ENCODE data around the gene UXS1. TPM values are rescaled to one million over a fixed set of nuclear protein-coding genes. Genes with fewer than 3 reads are reported as not detected.

UXS1 gene
- total and polyA plus RNA-seq, 9 of the 15 experiments (the other 6 are each of a cell fraction or from before 2014, with no cell fraction given): 5.8 to 25.8 (median 15.0) TPM

DNA sequence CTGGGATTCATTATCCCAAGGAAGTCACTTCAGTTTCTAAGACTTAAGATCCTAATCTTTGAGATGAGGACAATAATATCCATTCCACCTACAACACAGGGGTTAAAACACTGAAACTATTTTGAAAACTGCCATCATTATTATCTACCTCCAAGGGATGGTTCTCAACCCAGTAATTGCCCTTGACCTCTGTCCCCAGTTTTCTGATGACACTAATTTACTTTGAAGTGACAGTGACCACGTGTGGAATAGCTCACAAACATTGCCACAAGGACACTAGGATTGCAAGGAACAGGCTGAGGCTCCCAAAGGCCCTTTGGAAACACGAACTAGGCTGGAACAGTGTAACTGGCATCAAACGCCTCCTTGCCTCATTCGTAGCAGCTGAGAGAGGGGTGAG lies 78.4 kb downstream of the UXS1 start (continued):
- TF ChIP-seq, protein P1, sequence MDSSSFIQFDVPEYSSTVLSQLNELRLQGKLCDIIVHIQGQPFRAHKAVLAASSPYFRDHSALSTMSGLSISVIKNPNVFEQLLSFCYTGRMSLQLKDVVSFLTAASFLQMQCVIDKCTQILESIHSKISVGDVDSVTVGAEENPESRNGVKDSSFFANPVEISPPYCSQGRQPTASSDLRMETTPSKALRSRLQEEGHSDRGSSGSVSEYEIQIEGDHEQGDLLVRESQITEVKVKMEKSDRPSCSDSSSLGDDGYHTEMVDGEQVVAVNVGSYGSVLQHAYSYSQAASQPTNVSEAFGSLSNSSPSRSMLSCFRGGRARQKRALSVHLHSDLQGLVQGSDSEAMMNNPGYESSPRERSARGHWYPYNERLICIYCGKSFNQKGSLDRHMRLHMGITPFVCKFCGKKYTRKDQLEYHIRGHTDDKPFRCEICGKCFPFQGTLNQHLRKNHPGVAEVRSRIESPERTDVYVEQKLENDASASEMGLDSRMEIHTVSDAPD (CRISPR knock-in tag; IDR thresholded peaks at IDR 0.05): no peak
- TF ChIP-seq GMEB1 (CRISPR knock-in tag; IDR thresholded peaks at IDR 0.05): no peak
- TF ChIP-seq NCOA1 (IDR thresholded peaks at IDR 0.05; ENCODE audit: low read depth): no peak
- no peak for TF ChIP-seq CCNT2 (IDR thresholded peaks at IDR 0.05; ENCODE audit: borderline replicate concordance, extremely low read depth, insufficient read length, low read depth, low read length)
- TF ChIP-seq ZNF586 (CRISPR knock-in tag; conservative IDR thresholded peaks at IDR 0.05): no peak
- TF ChIP-seq HMGN3 (IDR thresholded peaks at IDR 0.05; ENCODE audit: borderline replicate concordance, extremely low read depth, insufficient read length, low read depth, low read length): no peak
- TF ChIP-seq BACH1 (tag; IDR thresholded peaks at IDR 0.05): peak; percentile 42; the same call in 1 of the 2 replicates
- TF ChIP-seq HEY1 (CRISPR knock-in tag; IDR thresholded peaks at IDR 0.05; ENCODE audit: borderline replicate concordance): no peak
- TF ChIP-seq, protein P2, sequence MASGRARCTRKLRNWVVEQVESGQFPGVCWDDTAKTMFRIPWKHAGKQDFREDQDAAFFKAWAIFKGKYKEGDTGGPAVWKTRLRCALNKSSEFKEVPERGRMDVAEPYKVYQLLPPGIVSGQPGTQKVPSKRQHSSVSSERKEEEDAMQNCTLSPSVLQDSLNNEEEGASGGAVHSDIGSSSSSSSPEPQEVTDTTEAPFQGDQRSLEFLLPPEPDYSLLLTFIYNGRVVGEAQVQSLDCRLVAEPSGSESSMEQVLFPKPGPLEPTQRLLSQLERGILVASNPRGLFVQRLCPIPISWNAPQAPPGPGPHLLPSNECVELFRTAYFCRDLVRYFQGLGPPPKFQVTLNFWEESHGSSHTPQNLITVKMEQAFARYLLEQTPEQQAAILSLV (tag; IDR thresholded peaks at IDR 0.05): no peak
- no peak for TF ChIP-seq BCOR (IDR thresholded peaks at IDR 0.05)
- TF ChIP-seq ZNF212 (CRISPR knock-in tag; IDR thresholded peaks at IDR 0.05): no peak
- TF ChIP-seq CHCHD3 (CRISPR knock-in tag; IDR thresholded peaks at IDR 0.05): no peak
- peak; percentile 75 for TF ChIP-seq FOSL1 (tag; conservative IDR thresholded peaks at IDR 0.05)
- TF ChIP-seq, protein P3, sequence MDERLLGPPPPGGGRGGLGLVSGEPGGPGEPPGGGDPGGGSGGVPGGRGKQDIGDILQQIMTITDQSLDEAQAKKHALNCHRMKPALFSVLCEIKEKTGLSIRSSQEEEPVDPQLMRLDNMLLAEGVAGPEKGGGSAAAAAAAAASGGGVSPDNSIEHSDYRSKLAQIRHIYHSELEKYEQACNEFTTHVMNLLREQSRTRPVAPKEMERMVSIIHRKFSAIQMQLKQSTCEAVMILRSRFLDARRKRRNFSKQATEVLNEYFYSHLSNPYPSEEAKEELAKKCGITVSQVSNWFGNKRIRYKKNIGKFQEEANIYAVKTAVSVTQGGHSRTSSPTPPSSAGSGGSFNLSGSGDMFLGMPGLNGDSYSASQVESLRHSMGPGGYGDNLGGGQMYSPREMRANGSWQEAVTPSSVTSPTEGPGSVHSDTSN (CRISPR knock-in tag; IDR thresholded peaks at IDR 0.05; ENCODE audit: low read depth): no peak
- TF ChIP-seq, protein P3 (tag; conservative IDR thresholded peaks at IDR 0.05; ENCODE audit: low read depth): no peak
- no peak for TF ChIP-seq MTA1 (IDR thresholded peaks at IDR 0.05; ENCODE audit: borderline replicate concordance)
- no peak for TF ChIP-seq ZNF830 (CRISPR knock-in tag; IDR thresholded peaks at IDR 0.05)
- TF ChIP-seq TFAP4 (CRISPR knock-in tag; IDR thresholded peaks at IDR 0.05; ENCODE audit: borderline replicate concordance): no peak
- TF ChIP-seq, protein P4, sequence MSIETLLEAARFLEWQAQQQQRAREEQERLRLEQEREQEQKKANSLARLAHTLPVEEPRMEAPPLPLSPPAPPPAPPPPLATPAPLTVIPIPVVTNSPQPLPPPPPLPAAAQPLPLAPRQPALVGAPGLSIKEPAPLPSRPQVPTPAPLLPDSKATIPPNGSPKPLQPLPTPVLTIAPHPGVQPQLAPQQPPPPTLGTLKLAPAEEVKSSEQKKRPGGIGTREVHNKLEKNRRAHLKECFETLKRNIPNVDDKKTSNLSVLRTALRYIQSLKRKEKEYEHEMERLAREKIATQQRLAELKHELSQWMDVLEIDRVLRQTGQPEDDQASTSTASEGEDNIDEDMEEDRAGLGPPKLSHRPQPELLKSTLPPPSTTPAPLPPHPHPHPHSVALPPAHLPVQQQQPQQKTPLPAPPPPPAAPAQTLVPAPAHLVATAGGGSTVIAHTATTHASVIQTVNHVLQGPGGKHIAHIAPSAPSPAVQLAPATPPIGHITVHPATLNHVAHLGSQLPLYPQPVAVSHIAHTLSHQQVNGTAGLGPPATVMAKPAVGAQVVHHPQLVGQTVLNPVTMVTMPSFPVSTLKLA (conservative IDR thresholded peaks at IDR 0.05): peak in 1 of 2 experiments; percentile 29; a peak in 1 of 4 replicates

Measured in K562 (cell line).